K562 (cell line): ENCODE data around the gene DOCK6. TPM values are rescaled to one million over a fixed set of nuclear protein-coding genes. Genes with fewer than 3 reads are reported as not detected.

Experiments
- RFX7 ChIP-seq: fragments of 250-450 bp; sonication (Bioruptor Pico); IDR thresholded peaks from 2 replicates; pipeline ENCODE4 v1.5.1; 2021; ENCODE audit warnings: mild to moderate bottlenecking
- ZNF197 ChIP-seq: fragments of 200-800 bp; sonication (Bioruptor generic); IDR thresholded peaks from 2 replicates; pipeline ENCODE4 v1.6.1; 2016; ENCODE audit warnings: low read depth, missing genetic modification characterization, missing compliant biosample characterization
- polyA plus RNA-seq, 8 experiments: library from polyadenylated mRNA; depleted of rRNA in 4 of 8; stranded (reverse) in 5 of 8; unstranded in 3 of 8; fragments of >200 nt; fragmentation: Nextera tagmentation in 2 of 8; fragmentation: Illumina TruSeq in 1 of 8; extraction: Ambion mirVana in 2 of 8; extraction: Trizol in 1 of 8; gene quantifications; 2 replicates each; pipeline versions ENCODE4 v1.2.1 to v1.2.3, GENCODE V29; 2011 to 2014; ENCODE audit warnings: inconsistent platforms in 1 of 8, missing spikeins in 1 of 8
- total RNA-seq, 7 experiments: library from RNA; depleted of rRNA in 6 of 7; stranded (reverse); fragments of >200 nt in 6 of 7; fragmentation: Illumina TruSeq in 2 of 7; extraction: Trizol in 2 of 7; gene quantifications; 2 replicates each; pipeline versions ENCODE4 v1.2.1 to v1.2.3, GENCODE V29; 2011 to 2021; ENCODE audit warnings: low replicate concordance in 1 of 7
- TF ChIP-seq, protein P1 (sequence below): fragments of 250-450 bp; sonication (Bioruptor Pico); IDR thresholded peaks from 2 replicates; pipeline ENCODE4 v1.4.0; 2020
- TF ChIP-seq, protein P2 (sequence below): fragments of 450-650 bp; IDR thresholded peaks from 2 replicates; pipeline ENCODE4 v1.7.1; 2018; ENCODE audit warnings: mild to moderate bottlenecking, low read depth; ENCODE audit not compliant: partially characterized antibody
- TF ChIP-seq, protein P3 (sequence below): sonication (generic); formaldehyde crosslinking; IDR thresholded peaks from 2 replicates; pipeline ENCODE4 v1.8.1; 2023; ENCODE audit warnings: mild to moderate bottlenecking, missing genetic modification reagents
- TF ChIP-seq, protein P4 (sequence below), 2 experiments: fragments of 450-650 bp in 1 of 2; sonication (generic) in 1 of 2; formaldehyde crosslinking in 1 of 2; IDR thresholded peaks; 2 replicates each; pipeline versions ENCODE4 v1.7.1 to v1.9.0; 2016 to 2022; ENCODE audit warnings: inconsistent platforms in 1 of 2, mild to moderate bottlenecking in 1 of 2, missing genetic modification reagents in 1 of 2
- TF ChIP-seq, protein P5 (sequence below): fragments of 450-650 bp; IDR thresholded peaks from 2 replicates; pipeline ENCODE4 v1.6.1; 2016; ENCODE audit warnings: antibody characterized with exemption

Gene DOCK6
- total and polyA plus RNA-seq, 9 of the 15 experiments (the other 6 are each of a cell fraction or from before 2014, with no cell fraction given): 0.35 to 19.3 (median 3.8) TPM

DNA sequence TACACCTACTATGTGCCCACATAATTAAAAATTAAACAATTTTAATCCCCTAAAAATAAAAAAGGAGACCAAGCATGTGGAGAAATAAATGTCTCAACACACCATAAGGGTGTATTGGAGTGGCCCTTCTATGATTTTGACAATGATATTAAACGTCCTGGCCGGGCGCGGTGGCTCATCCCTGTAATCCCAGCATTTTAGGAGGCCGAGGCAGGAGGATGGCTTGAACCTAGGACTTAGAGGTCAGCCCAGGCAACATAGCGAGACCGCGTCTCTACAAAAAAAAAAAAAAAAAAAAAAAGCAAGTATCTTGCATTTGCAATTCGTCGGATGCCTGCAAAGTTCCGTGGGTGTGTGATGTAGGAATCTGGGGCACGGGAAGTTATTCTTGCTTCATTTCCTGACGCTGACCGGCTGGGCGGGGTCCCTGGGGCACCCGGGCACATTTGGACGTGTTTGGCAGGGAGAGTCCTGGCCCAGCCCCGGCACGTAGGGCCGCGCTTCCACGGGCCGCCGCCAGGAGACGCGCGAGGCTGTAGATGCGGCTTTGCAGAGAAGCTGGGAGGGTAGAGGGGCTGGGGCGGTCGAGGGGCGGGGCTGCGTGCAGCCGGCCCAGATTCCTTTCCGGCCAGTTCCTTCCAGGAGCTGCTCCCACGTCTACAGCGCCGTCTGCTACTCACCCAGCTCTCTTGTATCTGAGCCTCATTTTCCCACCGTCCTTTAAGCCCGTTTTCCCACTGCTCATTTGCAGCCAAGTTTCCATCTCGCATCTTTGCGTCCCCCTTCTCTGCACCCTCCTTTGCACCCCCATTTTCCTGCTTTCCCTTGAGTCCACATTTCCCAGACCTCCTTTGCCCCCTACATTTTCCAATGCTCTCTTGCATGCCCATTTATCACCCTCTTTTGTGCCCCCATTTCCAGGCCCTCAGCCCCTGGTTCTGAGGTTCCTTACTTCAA lies 31.4 kb upstream of the DOCK6 start (continued):
- TF ChIP-seq, protein P1, sequence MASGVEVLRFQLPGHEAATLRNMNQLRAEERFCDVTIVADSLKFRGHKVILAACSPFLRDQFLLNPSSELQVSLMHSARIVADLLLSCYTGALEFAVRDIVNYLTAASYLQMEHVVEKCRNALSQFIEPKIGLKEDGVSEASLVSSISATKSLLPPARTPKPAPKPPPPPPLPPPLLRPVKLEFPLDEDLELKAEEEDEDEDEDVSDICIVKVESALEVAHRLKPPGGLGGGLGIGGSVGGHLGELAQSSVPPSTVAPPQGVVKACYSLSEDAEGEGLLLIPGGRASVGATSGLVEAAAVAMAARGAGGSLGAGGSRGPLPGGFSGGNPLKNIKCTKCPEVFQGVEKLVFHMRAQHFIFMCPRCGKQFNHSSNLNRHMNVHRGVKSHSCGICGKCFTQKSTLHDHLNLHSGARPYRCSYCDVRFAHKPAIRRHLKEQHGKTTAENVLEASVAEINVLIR (CRISPR knock-in tag): no peak
- TF ChIP-seq, protein P2, sequence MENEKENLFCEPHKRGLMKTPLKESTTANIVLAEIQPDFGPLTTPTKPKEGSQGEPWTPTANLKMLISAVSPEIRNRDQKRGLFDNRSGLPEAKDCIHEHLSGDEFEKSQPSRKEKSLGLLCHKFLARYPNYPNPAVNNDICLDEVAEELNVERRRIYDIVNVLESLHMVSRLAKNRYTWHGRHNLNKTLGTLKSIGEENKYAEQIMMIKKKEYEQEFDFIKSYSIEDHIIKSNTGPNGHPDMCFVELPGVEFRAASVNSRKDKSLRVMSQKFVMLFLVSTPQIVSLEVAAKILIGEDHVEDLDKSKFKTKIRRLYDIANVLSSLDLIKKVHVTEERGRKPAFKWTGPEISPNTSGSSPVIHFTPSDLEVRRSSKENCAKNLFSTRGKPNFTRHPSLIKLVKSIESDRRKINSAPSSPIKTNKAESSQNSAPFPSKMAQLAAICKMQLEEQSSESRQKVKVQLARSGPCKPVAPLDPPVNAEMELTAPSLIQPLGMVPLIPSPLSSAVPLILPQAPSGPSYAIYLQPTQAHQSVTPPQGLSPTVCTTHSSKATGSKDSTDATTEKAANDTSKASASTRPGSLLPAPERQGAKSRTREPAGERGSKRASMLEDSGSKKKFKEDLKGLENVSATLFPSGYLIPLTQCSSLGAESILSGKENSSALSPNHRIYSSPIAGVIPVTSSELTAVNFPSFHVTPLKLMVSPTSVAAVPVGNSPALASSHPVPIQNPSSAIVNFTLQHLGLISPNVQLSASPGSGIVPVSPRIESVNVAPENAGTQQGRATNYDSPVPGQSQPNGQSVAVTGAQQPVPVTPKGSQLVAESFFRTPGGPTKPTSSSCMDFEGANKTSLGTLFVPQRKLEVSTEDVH: no peak
- no peak for TF ChIP-seq ZNF197
- TF ChIP-seq, protein P3, sequence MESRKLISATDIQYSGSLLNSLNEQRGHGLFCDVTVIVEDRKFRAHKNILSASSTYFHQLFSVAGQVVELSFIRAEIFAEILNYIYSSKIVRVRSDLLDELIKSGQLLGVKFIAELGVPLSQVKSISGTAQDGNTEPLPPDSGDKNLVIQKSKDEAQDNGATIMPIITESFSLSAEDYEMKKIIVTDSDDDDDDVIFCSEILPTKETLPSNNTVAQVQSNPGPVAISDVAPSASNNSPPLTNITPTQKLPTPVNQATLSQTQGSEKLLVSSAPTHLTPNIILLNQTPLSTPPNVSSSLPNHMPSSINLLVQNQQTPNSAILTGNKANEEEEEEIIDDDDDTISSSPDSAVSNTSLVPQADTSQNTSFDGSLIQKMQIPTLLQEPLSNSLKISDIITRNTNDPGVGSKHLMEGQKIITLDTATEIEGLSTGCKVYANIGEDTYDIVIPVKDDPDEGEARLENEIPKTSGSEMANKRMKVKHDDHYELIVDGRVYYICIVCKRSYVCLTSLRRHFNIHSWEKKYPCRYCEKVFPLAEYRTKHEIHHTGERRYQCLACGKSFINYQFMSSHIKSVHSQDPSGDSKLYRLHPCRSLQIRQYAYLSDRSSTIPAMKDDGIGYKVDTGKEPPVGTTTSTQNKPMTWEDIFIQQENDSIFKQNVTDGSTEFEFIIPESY: peak; percentile 79
- no peak for TF ChIP-seq RFX7 (CRISPR knock-in tag)
- TF ChIP-seq, protein P4, sequence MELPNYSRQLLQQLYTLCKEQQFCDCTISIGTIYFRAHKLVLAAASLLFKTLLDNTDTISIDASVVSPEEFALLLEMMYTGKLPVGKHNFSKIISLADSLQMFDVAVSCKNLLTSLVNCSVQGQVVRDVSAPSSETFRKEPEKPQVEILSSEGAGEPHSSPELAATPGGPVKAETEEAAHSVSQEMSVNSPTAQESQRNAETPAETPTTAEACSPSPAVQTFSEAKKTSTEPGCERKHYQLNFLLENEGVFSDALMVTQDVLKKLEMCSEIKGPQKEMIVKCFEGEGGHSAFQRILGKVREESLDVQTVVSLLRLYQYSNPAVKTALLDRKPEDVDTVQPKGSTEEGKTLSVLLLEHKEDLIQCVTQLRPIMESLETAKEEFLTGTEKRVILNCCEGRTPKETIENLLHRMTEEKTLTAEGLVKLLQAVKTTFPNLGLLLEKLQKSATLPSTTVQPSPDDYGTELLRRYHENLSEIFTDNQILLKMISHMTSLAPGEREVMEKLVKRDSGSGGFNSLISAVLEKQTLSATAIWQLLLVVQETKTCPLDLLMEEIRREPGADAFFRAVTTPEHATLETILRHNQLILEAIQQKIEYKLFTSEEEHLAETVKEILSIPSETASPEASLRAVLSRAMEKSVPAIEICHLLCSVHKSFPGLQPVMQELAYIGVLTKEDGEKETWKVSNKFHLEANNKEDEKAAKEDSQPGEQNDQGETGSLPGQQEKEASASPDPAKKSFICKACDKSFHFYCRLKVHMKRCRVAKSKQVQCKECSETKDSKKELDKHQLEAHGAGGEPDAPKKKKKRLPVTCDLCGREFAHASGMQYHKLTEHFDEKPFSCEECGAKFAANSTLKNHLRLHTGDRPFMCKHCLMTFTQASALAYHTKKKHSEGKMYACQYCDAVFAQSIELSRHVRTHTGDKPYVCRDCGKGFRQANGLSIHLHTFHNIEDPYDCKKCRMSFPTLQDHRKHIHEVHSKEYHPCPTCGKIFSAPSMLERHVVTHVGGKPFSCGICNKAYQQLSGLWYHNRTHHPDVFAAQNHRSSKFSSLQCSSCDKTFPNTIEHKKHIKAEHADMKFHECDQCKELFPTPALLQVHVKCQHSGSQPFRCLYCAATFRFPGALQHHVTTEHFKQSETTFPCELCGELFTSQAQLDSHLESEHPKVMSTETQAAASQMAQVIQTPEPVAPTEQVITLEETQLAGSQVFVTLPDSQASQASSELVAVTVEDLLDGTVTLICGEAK (IDR thresholded peaks at IDR 0.05): peak; percentile 66
- TF ChIP-seq, protein P4 (CRISPR knock-in tag; IDR thresholded peaks at IDR 0.05): no peak
- TF ChIP-seq, protein P5, sequence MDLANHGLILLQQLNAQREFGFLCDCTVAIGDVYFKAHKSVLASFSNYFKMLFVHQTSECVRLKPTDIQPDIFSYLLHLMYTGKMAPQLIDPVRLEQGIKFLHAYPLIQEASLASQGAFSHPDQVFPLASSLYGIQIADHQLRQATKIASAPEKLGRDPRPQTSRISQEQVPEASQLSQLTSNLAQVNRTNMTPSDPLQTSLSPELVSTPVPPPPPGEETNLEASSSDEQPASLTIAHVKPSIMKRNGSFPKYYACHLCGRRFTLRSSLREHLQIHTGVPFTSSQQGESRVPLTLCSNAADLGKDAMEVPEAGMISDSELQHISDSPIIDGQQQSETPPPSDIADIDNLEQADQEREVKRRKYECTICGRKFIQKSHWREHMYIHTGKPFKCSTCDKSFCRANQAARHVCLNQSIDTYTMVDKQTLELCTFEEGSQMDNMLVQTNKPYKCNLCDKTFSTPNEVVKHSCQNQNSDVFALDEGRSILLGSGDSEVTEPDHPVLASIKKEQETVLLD: 0 out of 2 replicates have a peak, but pooled peaks have one; percentile 25
